ENCODE data around the gene CPM. TPM values are rescaled to one million over a fixed set of nuclear protein-coding genes. Genes with fewer than 3 reads are reported as not detected.
"Not testable (repeated sequence)": the region's sequence is repeated elsewhere in the genome, so short reads cannot be mapped to it uniquely, and the experiment has no call there.

CPM gene
- total RNA-seq, 6 experiments from 2014 or later, result 1.4 to 3.0 (median 2.3) TPM

DNA sequence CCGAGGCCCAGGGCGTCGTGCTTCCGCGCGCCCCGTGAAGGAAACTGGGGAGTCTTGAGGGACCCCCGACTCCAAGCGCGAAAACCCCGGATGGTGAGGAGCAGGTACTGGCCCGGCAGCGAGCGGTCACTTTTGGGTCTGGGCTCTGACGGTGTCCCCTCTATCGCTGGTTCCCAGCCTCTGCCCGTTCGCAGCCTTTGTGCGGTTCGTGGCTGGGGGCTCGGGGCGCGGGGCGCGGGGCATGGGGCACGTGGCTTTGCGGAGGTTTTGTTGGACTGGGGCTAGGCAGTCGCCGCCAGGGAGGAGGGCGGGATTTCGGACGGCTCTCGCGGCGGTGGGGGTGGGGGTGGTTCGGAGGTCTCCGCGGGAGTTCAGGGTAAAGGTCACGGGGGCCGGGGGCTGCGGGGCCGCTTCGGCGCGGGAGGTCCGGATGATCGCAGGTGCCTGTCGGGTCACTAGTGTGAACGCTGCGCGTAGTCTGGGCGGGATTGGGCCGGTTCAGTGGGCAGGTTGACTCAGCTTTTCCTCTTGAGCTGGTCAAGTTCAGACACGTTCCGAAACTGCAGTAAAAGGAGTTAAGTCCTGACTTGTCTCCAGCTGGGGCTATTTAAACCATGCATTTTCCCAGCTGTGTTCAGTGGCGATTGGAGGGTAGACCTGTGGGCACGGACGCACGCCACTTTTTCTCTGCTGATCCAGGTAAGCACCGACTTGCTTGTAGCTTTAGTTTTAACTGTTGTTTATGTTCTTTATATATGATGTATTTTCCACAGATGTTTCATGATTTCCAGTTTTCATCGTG lies 124.4 kb downstream of the CPM start:
- Mint-ChIP-seq H3K27ac (peak overlapping the region; percentile 99), H3K36me3 (ENCODE audit: low read depth) (peaks cover 42% of the 10 kb centered on the region), H3K9me3 (peaks cover 26% of the 10 kb centered on the region), H3K27me3 (ENCODE audit: insufficient read depth) (peaks cover 11% of the 10 kb centered on the region), H3K4me1 (ENCODE audit: low read depth) (peaks cover 52% of the 10 kb centered on the region), H3K4me3 (peak overlapping the region; percentile 95)
- TF ChIP-seq, protein P1, sequence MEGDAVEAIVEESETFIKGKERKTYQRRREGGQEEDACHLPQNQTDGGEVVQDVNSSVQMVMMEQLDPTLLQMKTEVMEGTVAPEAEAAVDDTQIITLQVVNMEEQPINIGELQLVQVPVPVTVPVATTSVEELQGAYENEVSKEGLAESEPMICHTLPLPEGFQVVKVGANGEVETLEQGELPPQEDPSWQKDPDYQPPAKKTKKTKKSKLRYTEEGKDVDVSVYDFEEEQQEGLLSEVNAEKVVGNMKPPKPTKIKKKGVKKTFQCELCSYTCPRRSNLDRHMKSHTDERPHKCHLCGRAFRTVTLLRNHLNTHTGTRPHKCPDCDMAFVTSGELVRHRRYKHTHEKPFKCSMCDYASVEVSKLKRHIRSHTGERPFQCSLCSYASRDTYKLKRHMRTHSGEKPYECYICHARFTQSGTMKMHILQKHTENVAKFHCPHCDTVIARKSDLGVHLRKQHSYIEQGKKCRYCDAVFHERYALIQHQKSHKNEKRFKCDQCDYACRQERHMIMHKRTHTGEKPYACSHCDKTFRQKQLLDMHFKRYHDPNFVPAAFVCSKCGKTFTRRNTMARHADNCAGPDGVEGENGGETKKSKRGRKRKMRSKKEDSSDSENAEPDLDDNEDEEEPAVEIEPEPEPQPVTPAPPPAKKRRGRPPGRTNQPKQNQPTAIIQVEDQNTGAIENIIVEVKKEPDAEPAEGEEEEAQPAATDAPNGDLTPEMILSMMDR (IDR thresholded peaks at IDR 0.05), result peak; percentile 55; the same call in 1 of the 2 replicates
- DNase-seq, result peak; percentile 95

DNA sequence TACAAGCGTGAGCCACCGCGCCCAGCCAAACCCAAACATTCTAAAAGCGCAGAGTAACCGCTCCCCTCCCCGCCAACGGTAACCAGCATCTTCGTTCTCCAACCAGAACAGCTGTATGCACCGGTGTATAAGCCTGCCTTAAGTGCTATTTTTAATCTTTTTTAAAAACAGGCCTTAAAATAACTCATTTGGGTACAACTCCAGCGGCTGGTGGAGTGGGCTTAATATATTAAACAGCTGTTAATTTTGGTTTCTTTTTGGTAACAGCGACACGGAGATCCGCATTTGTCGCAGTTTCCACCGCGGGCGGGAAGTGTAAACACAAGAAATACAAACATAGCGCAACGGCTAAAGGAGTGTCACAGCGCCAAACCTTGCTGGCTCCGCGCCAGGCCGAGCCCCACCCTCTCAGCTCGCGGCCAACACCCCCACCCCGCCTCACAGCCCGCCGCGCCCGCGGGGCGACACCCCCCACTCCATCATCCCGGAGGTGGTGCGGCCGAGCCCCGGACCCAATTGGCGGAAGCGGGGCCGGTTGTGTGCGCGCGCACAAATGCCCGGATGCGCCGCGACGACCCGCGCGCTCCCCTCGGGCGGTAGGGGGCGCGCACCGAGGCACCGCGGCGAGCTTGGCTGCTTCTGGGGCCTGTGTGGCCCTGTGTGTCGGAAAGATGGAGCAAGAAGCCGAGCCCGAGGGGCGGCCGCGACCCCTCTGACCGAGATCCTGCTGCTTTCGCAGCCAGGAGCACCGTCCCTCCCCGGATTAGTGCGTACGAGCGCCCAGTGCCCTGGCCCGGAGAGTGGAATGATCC lies 125.2 kb downstream of the CPM start, which contains the start of gene MDM2:
TSS of gene MDM2 (plus strand) at position 602 of the 812 bp plus-strand sequence. CDS start 301 bp downstream, outside the sequence.
- peaks cover 44% of the 10 kb centered on the region for H3K4me1 Mint-ChIP-seq (ENCODE audit: low read depth)
- peak; percentile 69 for DNase-seq
- H3K36me3 Mint-ChIP-seq (ENCODE audit: low read depth), result peaks cover 35% of the 10 kb centered on the region
- H3K4me3 Mint-ChIP-seq, result peak within 1 kb of the TSS; percentile 95
- H3K27ac Mint-ChIP-seq, result peak within 1 kb of the TSS; percentile 99
- peaks cover 11% of the 10 kb centered on the region for H3K27me3 Mint-ChIP-seq (ENCODE audit: insufficient read depth)
- H3K9me3 Mint-ChIP-seq, result peaks cover 26% of the 10 kb centered on the region
- TF ChIP-seq, protein P1 (IDR thresholded peaks at IDR 0.05), result peak; percentile 91

DNA sequence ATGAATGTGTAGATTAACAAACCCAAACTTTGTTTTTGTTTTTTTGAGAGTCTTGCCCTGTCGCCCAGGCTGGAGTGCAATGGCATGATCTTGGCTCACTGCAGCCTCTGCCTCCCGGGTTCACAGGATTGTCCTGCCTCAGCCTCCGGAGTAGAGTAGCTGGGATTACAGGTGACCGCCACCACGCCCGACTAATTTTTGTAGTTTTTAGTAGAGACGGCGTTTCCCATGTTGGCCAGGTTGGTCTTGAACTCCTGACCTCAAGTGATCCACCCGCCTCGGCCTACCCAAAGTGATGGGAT lies 125.7 kb downstream of the CPM start:
- DNase-seq; H3K27me3 Mint-ChIP-seq (ENCODE audit: insufficient read depth): not testable (repeated sequence)
- peaks cover 29% of the 10 kb centered on the region for H3K36me3 Mint-ChIP-seq (ENCODE audit: low read depth)
- peak overlapping the region; percentile 99 for H3K27ac Mint-ChIP-seq
- H3K9me3 Mint-ChIP-seq, result peaks cover 26% of the 10 kb centered on the region
- peak overlapping the region; percentile 95 for H3K4me3 Mint-ChIP-seq
- peaks cover 39% of the 10 kb centered on the region for H3K4me1 Mint-ChIP-seq (ENCODE audit: low read depth)

DNA sequence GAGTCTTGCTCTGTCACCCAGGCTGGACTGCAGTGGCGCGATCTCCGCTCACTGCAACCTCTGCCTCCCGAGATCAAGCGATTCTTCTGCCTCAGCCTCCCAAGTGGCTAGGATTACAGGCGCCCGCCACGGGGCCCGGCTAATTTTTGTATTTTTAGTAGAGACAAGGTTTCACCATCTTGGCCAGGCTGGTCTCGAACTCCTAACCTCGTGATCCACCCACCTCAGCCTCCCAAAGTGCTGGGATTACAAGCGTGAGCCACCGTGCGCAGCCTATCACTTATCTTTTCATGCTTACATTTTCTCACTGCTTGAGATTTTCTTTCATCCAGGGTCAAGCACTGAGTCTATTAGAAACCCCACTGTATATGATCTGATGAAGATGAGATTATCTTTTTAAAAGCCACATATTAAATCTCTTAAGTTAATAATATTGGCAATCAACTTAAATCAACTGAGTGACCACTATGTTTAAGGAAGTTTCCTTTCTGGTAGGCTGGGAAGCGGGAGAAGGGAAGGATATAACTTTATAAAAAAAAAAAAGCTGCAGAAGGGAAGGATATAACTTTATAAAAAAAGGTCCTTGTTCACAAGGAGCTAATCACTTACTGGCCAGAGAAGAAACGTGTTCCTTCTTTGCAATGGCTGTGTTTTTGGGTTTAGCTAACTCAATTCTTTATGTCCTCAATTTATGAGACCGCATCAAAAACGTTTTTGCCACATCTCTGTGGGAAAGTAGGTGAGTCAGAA lies 126.3 kb downstream of the CPM start:
- H3K27ac Mint-ChIP-seq, result peak overlapping the region; percentile 99
- no peak for DNase-seq

DNA sequence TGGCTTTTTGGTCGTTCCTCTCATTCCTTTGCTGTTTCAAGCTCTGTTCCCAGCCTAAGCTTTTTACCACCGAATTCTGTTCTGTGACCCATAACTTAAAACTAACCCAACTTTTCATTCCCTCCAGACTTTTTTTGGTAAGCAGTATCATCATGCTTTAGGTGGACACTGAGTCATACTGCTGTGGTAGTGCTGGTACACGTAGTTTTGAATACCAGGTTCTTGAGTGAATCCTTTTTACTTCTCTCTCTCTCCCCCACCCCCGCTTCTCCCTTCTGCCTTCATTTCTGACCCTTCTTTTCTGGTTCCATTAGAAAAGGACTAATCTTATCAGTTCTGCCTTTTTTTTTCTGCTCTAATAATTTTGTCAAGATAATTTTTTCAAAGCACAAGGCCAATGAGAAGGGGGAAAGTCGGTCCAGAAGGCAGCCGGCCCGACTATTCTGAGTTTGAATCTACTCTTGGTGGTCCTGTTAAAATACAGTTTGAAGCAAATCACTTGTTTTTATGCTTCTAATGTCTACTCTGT lies 127.3 kb downstream of the CPM start:
- Mint-ChIP-seq H3K4me3 (no peak overlapping the region), H3K27ac (peak overlapping the region; percentile 9)

More for the DNA sequence above, 126.3 kb downstream of the CPM start:
- H3K36me3 Mint-ChIP-seq (ENCODE audit: low read depth), result peaks cover 26% of the 10 kb centered on the region
- H3K9me3 Mint-ChIP-seq, result peaks cover 26% of the 10 kb centered on the region
- peaks cover 42% of the 10 kb centered on the region for H3K4me1 Mint-ChIP-seq (ENCODE audit: low read depth)
- H3K27me3 Mint-ChIP-seq (ENCODE audit: insufficient read depth), result peaks cover 8% of the 10 kb centered on the region
- no peak overlapping the region; the same call in none of the 2 replicates for H3K4me3 Mint-ChIP-seq
- TF ChIP-seq, protein P1 (IDR thresholded peaks at IDR 0.05), result no peak

More for the DNA sequence above, 127.3 kb downstream of the CPM start:
- Mint-ChIP-seq H3K4me1 (ENCODE audit: low read depth) (peaks cover 42% of the 10 kb centered on the region), H3K36me3 (ENCODE audit: low read depth) (peaks cover 16% of the 10 kb centered on the region), H3K27me3 (ENCODE audit: insufficient read depth) (peaks cover 5% of the 10 kb centered on the region), H3K9me3 (peaks cover 17% of the 10 kb centered on the region)
- TF ChIP-seq, protein P1 (IDR thresholded peaks at IDR 0.05), result no peak
- peak; percentile 15 for DNase-seq
